Measurements from ENCODE around the gene TECRL. TPM values are rescaled to one million over a fixed set of nuclear protein-coding genes. Genes with fewer than 3 reads are reported as not detected.

The TECRL gene
- total and polyA plus RNA-seq, 2 of the 4 experiments (the other 2 are of a cell fraction) = not detected

DNA sequence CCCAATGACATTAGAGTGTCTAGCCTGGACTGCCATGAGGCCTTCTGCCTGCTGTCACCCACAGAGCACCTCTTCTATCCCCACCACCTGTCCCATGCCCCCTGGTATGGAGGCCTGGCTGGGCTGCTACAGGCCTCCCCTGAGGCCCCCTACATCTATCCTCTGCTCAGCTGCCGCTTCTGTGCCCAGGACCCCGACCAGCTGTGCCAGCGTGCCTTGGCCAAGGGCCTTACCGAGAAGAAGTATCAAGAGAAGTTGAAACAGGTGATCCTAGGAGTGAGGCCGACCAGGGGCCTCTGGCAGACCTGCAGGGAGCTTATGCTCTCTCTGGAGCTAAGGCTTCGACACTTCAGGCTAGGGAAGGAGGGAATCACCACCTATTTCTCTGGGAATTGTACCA, 21.7 kb upstream of the TECRL start:
- 40% methylated on average over 1 of the region's 6 CpGs; no CpG with 5 or more reads in 1 of the 2 experiments for WGBS, 2 experiments (ENCODE audit: extremely low coverage in 2 of 2, insufficient read length in 1 of 2)
- Histone ChIP-seq H2AK9ac (replicated peaks; ENCODE audit: low read depth, low read length, poor library complexity) (no peak overlapping the region), H2BK5ac (ENCODE audit: low read depth, low read length, poor library complexity, severe bottlenecking) (no peak overlapping the region), H3K4me3 (ENCODE audit: insufficient read depth, low read depth, low read length) (no peak overlapping the region), H4K91ac (ENCODE audit: insufficient read depth, low read depth, low read length) (no peak overlapping the region), H4K8ac (ENCODE audit: low read depth in 2 of 2, low read length in 2 of 2) (no peak overlapping the region), H3K4ac (ENCODE audit: low read depth, low read length) (no peak overlapping the region), H3K4me1 (ENCODE audit: control insufficient read depth, insufficient read depth, low read length) (no peaks in the 10 kb centered on the region), H2BK120ac (ENCODE audit: low read depth, low read length) (no peak overlapping the region), H3K9me1 (ENCODE audit: insufficient read depth, low read length) (no peaks in the 10 kb centered on the region), H3K56ac (ENCODE audit: extremely low read depth, insufficient read depth, low read length) (no peak overlapping the region), H2BK15ac (ENCODE audit: low read depth, low read length) (no peak overlapping the region), H2AK5ac (ENCODE audit: low read depth, low read length) (no peak overlapping the region), H2BK20ac (ENCODE audit: low read depth, low read length) (no peak overlapping the region), H4K5ac (ENCODE audit: low read depth, low read length) (no peak overlapping the region), H3K9me3 (ENCODE audit: control insufficient read depth, insufficient read depth, low read length) (peaks cover 25% of the 10 kb centered on the region), H3K79me1 (ENCODE audit: low read depth in 1 of 2, low read length in 2 of 2) (no peaks in the 10 kb centered on the region), H3K36me3 (ENCODE audit: control insufficient read depth, insufficient read depth, low read length) (no peaks in the 10 kb centered on the region), H4K20me1 (ENCODE audit: insufficient read depth, low read length) (no peaks in the 10 kb centered on the region), H2AFZ (replicated peaks; ENCODE audit: low read length, poor library complexity) (no peak overlapping the region), H3K14ac (replicated peaks; ENCODE audit: low read depth, low read length) (no peak overlapping the region), H3K27me3 (ENCODE audit: control insufficient read depth, insufficient read depth, low read length) (no peaks in the 10 kb centered on the region), H3K9ac (ENCODE audit: low read depth, low read length) (no peak overlapping the region), H3K27ac (ENCODE audit: insufficient read depth, low read length) (no peak overlapping the region), H3K18ac (ENCODE audit: low read depth, low read length) (no peak overlapping the region), H3K23ac (ENCODE audit: low read depth, low read length) (no peak overlapping the region), H3K4me2 (ENCODE audit: low read depth, low read length) (no peak overlapping the region)
- ATAC-seq (ENCODE audit: low read depth) (no peak), DNase-seq (no peak)
- in situ Hi-C loops (cut with MboI; ENCODE audit: low sequenced_read_pairs) (no loop called here), dilution Hi-C loops (cut with HindIII; ENCODE audit: low sequenced_read_pairs, unreplicated experiment) (no loop called here), intact Hi-C loops (cut with micrococcal nuclease) (no loop called here)
- ChIA-PET POLR2A (ENCODE audit: unreplicated experiment) (no interaction called here), CTCF (interaction anchor here (0.6 kb wide), 1 partner anchor 8 kb away, joined by 3 read pairs; no protein-coding TSS in a partner anchor)
- no peak for TF ChIP-seq RAD21 (IDR thresholded peaks at IDR 0.05; ENCODE audit: low read length)
- no peak for TF ChIP-seq NFE2L2 (IDR thresholded peaks at IDR 0.05; ENCODE audit: low read depth, low read length)
- TF ChIP-seq SMC3 (IDR thresholded peaks at IDR 0.05; ENCODE audit: low read depth, low read length) = no peak
- TF ChIP-seq, protein P1, sequence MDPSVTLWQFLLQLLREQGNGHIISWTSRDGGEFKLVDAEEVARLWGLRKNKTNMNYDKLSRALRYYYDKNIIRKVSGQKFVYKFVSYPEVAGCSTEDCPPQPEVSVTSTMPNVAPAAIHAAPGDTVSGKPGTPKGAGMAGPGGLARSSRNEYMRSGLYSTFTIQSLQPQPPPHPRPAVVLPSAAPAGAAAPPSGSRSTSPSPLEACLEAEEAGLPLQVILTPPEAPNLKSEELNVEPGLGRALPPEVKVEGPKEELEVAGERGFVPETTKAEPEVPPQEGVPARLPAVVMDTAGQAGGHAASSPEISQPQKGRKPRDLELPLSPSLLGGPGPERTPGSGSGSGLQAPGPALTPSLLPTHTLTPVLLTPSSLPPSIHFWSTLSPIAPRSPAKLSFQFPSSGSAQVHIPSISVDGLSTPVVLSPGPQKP (IDR thresholded peaks at IDR 0.05; ENCODE audit: borderline replicate concordance, low read depth, low read length) = no peak
- no TSS peak for BruUV-seq (replicated peaks)
